ENCODE data around the gene CELA3B.
"Not testable (repeated sequence)": the region's sequence is repeated elsewhere in the genome, so short reads cannot be mapped to it uniquely, and the experiment has no call there.

- not testable (repeated sequence) for TF ChIP-seq EZH2phosphoT487 (IDR thresholded peaks at IDR 0.05; ENCODE audit: borderline replicate concordance, low read length); CTCF (IDR thresholded peaks at IDR 0.05; ENCODE audit: low read depth, low read length, poor library complexity, severe bottlenecking)
Observed at GRCh38 chr1:21989672-21990393, 13.0 kb downstream of the CELA3B start.
